Ectodermal cell (in vitro differentiated cells): ENCODE data around the gene ENOX1.

Experiments
- H3K27ac ChIP-seq: 2 replicates; pipeline ENCODE4 v1.7.0; 2013; ENCODE audit warnings: mild to moderate bottlenecking, low read depth, low read length; ENCODE audit not compliant: insufficient read depth, poor library complexity, severe bottlenecking
- H3K27me3 ChIP-seq: 2 replicates; pipeline ENCODE4 v1.7.0; 2013; ENCODE audit warnings: mild to moderate bottlenecking, low read length; ENCODE audit not compliant: insufficient read depth, control insufficient read depth, poor library complexity, severe bottlenecking
- H3K36me3 ChIP-seq: one replicate; pipeline ENCODE4 v1.7.0; 2013; ENCODE audit warnings: low read length; ENCODE audit not compliant: control insufficient read depth, insufficient read depth
- H3K4me1 ChIP-seq: one replicate; pipeline ENCODE4 v1.7.0; 2013; ENCODE audit warnings: low read length; ENCODE audit not compliant: control insufficient read depth, insufficient read depth
- H3K4me3 ChIP-seq: 2 replicates; pipeline ENCODE4 v1.7.0; 2013; ENCODE audit warnings: low read depth, low read length, control low read depth; ENCODE audit not compliant: insufficient read depth
- H3K9me3 ChIP-seq: 2 replicates; pipeline ENCODE4 v1.7.0; 2013; ENCODE audit warnings: mild to moderate bottlenecking, low read length, moderate library complexity; ENCODE audit not compliant: control insufficient read depth
- WGBS, 2 experiments: methylation state at CpG; one replicate each; pipeline ENCODE4 v1.1.7; 2013; ENCODE audit warnings: missing lambda C conversion rate in 2 of 2; 5-methylcytosine and 5-hydroxymethylcytosine counted together

Gene ENOX1

GRCh38 chr13:43238341-43239083 is 548.3 kb downstream of the ENOX1 start:
- Histone ChIP-seq H3K4me3 (no peak overlapping the region), H3K36me3 (no peaks in the 10 kb centered on the region), H3K4me1 (no peaks in the 10 kb centered on the region), H3K27me3 (no peaks in the 10 kb centered on the region), H3K9me3 (no peaks in the 10 kb centered on the region), H3K27ac (no peak overlapping the region)
- 87 to 99% methylated on average over 2 of the region's 2 CpGs for WGBS, 2 experiments

- Histone ChIP-seq H3K27ac (no peak overlapping the region), H3K27me3 (no peaks in the 10 kb centered on the region), H3K4me1 (no peaks in the 10 kb centered on the region), H3K36me3 (no peaks in the 10 kb centered on the region), H3K9me3 (no peaks in the 10 kb centered on the region), H3K4me3 (no peak overlapping the region)
- 90 to 98% methylated on average over 4 of the region's 4 CpGs for WGBS, 2 experiments
Measured at GRCh38 chr13:43237616-43238015, 549.2 kb downstream of the ENOX1 start.

DNA sequence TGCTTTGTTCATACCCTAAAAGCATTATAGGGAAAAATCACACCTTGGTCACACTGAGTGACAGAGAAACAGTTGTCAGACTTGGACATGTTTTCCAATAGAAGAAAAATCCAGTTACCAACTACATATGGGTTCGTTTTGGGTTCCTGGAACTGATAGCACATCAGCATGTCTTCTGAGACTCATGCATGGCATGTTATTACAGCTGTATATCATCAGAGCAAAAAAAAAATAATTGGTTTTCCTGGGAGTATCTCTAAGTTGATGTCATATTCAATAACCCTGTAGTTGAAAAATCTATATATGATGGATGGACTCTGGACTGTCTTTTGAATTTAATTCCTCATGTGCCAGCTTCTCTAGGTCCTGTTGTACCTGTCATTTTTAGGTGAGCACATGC is 551.7 kb downstream of the ENOX1 start:
- Histone ChIP-seq H3K27ac (no peak overlapping the region), H3K4me3 (no peak overlapping the region), H3K36me3 (no peaks in the 10 kb centered on the region), H3K4me1 (no peaks in the 10 kb centered on the region), H3K9me3 (no peaks in the 10 kb centered on the region), H3K27me3 (no peaks in the 10 kb centered on the region)
- WGBS, 2 experiments: 91% methylated on average over 1 of the region's 1 CpG

GRCh38 chr13:43232873-43233265 is 553.9 kb downstream of the ENOX1 start:
- H3K27ac ChIP-seq: no peak overlapping the region
- no peaks in the 10 kb centered on the region for H3K9me3 ChIP-seq
- no peak overlapping the region for H3K4me3 ChIP-seq
- no peaks in the 10 kb centered on the region for H3K27me3 ChIP-seq
- H3K4me1 ChIP-seq: no peaks in the 10 kb centered on the region
- H3K36me3 ChIP-seq: no peaks in the 10 kb centered on the region
- WGBS, 2 experiments: 92 to 100% methylated on average over 1 of the region's 1 CpG

DNA sequence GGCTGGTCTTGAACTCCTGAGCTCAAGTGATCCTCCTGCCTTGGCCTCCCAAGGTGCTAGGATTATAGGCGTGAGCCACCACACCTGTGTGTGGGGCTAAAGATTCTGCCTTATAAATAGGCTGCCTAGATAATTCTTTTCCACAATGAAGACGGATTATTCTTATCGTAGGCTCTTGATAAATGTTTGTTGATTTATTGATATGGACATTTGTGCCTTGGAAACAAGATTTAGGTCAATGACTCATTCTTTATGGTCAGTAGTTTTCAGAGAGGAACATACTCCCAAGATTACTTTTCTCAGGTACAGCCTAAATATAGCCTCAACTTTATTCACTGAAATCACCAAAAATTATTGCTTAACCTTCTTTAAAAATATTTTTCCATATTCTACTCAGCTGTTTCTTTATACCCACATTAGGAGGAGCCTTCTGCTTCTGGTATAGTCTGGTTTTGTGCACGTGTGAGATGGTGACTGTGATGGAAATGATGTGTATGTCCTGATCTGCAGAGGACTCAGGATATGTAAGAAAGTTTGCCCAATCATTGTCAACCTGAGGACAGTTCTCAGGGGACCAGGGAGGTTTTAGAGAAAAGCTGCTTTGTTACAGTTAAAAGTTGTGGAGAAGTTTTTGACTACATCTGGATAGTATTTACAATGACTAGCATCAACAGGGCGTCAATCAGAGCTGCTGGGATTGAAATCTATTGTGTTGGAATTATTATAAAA is 554.5 kb downstream of the ENOX1 start:
- Histone ChIP-seq H3K27ac (no peak overlapping the region), H3K27me3 (no peaks in the 10 kb centered on the region), H3K9me3 (no peaks in the 10 kb centered on the region), H3K4me3 (no peak overlapping the region), H3K36me3 (no peaks in the 10 kb centered on the region), H3K4me1 (no peaks in the 10 kb centered on the region)
- WGBS, 2 experiments: 87 to 96% methylated on average over 5 of the region's 5 CpGs

GRCh38 chr13:43230989-43231388 is 555.8 kb downstream of the ENOX1 start:
- Histone ChIP-seq H3K27ac (no peak overlapping the region), H3K9me3 (no peaks in the 10 kb centered on the region), H3K27me3 (no peaks in the 10 kb centered on the region), H3K4me3 (no peak overlapping the region), H3K36me3 (no peaks in the 10 kb centered on the region), H3K4me1 (no peaks in the 10 kb centered on the region)
- WGBS, 2 experiments: 92 to 93% methylated on average over 3 of the region's 3 CpGs

GRCh38 chr13:43229506-43229905 is 557.3 kb downstream of the ENOX1 start:
- WGBS, 2 experiments: 59 to 66% methylated on average over 3 of the region's 3 CpGs
- Histone ChIP-seq H3K27me3 (no peaks in the 10 kb centered on the region), H3K4me3 (no peak overlapping the region), H3K4me1 (no peaks in the 10 kb centered on the region), H3K9me3 (no peaks in the 10 kb centered on the region), H3K36me3 (no peaks in the 10 kb centered on the region), H3K27ac (no peak overlapping the region)

DNA sequence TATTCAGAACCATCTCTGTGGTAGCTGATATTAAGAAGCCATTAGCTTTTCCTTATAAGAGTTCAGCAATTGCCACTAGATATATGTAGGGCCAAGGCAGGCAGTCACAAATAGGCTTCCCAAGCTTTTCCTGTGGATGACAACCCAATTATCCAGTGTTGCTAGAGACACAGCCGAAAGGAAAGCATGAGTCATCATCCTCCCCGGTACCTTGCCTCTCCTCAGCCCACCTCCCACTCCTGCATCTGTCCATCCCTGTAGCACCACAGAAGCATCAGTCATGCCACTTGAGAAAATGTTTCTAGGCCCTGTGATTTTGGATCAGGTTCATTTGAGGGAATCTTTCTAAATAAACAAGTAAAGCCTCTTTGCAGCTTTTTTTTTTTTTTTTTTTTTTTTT is 559.1 kb downstream of the ENOX1 start:
- WGBS, 2 experiments: 44 to 48% methylated on average over 2 of the region's 2 CpGs

GRCh38 chr13:43223216-43223615 is 563.6 kb downstream of the ENOX1 start:
- Histone ChIP-seq H3K27me3 (no peaks in the 10 kb centered on the region), H3K27ac (no peak overlapping the region), H3K4me1 (peaks cover 7% of the 10 kb centered on the region), H3K9me3 (no peaks in the 10 kb centered on the region), H3K36me3 (no peaks in the 10 kb centered on the region), H3K4me3 (no peak overlapping the region)
- 94 to 100% methylated on average over 3 to 5 of the region's 5 CpGs for WGBS, 2 experiments

More for the DNA sequence above, 559.1 kb downstream of the ENOX1 start:
- Histone ChIP-seq H3K36me3 (no peaks in the 10 kb centered on the region), H3K4me3 (no peak overlapping the region), H3K9me3 (no peaks in the 10 kb centered on the region), H3K27ac (no peak overlapping the region), H3K4me1 (peaks cover under 1% of the 10 kb centered on the region), H3K27me3 (no peaks in the 10 kb centered on the region)

- Histone ChIP-seq H3K4me1 (peaks cover 7% of the 10 kb centered on the region), H3K4me3 (no peak overlapping the region), H3K36me3 (no peaks in the 10 kb centered on the region), H3K9me3 (no peaks in the 10 kb centered on the region), H3K27me3 (no peaks in the 10 kb centered on the region), H3K27ac (no peak overlapping the region)
- WGBS, 2 experiments: 86 to 91% methylated on average over 6 of the region's 6 CpGs
Measured at GRCh38 chr13:43222086-43222485, 564.7 kb downstream of the ENOX1 start.
